ENCODE measurements around the gene ACO2. TPM values are rescaled to one million over a fixed set of nuclear protein-coding genes. Genes with fewer than 3 reads are reported as not detected.

ACO2 gene
- total RNA-seq, 2 experiments from 2014 or later, result 103 to 105 TPM

DNA sequence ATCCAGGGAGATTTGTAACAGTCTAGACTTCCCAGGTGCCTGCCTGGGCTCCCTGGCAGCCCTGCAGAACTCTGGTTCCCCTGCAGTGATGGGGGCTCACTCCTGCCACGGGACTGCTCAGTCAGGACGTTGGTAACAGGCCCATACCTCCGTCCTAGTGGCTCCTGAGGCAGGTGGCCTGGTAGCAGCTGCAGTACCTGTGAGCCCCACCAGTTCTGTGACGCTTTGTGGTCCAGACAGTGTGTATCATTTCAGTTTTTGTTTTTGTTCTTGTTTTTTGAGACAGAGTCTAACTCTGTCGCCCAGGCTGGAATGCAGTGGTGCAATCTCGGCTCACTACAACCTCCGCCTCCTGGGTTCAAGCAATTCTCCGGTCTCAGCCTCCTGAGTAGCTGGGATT lies 47.5 kb downstream of the ACO2 start:
- H3K27ac Mint-ChIP-seq, result no peak overlapping the region
- no peaks in the 10 kb centered on the region for H3K27me3 Mint-ChIP-seq
- H3K4me1 Mint-ChIP-seq (ENCODE audit: low read depth), result peaks cover 7% of the 10 kb centered on the region
- no peak for DNase-seq
- no peak overlapping the region for H3K4me3 Mint-ChIP-seq
- ChIA-PET POLR2A (interaction anchor here (1.0 kb wide), 1 partner anchor 113 kb away, joined by 3 read pairs; no protein-coding TSS in a partner anchor), CTCF (interaction anchor here (0.6 to 4.8 kb wide), 6 partner anchors 11 to 113 kb away, joined by 3 to 99 read pairs (median 10); no protein-coding TSS in a partner anchor)
- peaks cover 15% of the 10 kb centered on the region for H3K36me3 Mint-ChIP-seq
- intact Hi-C loops (cut with micrococcal nuclease), result loop anchor here (2.0 kb wide), 1 partner anchor 114 kb away; no protein-coding TSS in a partner anchor
- H3K9me3 Mint-ChIP-seq, result no peaks in the 10 kb centered on the region

DNA sequence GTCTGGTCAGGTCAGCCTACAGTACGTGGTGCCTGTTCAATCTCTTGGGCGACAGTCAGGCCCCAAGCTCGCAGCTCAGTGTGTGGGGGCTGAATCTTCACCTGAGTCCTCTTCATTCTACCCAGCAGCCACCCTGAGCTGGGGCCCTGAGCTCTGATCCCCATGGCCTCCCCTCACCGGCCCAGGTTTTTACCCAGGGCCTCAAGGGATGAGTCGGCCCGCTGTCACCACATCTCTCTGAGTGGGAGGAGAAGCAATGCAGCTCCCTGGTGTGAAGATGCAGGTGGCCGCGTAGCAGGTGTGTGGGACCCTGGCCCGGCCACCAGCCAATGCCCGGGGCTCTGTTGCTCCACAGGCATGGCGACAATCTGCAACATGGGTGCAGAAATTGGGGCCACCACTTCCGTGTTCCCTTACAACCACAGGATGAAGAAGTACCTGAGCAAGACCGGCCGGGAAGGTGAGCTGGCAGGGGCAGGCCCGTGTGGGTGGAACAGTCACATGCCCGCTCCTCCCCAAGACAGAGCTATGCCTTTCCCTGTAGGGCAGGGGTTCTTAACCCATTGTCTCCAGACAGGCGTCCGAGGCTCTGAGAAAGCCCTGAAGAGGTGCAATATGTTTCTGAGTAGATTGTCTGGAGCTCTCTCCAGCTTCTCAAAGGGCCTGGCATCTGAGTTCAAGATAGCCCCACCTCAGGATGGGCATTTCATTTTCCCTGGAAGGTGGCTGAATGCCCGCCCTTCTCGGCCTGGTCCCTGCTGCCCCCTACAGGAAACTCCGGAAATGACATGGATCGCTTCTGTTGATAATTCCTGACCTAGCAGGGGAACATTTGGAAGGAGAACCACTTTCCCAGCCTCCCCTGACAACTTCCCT lies 48.5 kb downstream of the ACO2 start:
- ChIA-PET CTCF (interaction anchor here (0.9 to 4.8 kb wide), 13 partner anchors 10 to 151 kb away, joined by 3 to 99 read pairs (median 5); partner anchors contain the start of genes ACO2 and PHF5A), POLR2A (interaction anchor here (0.8 to 1.2 kb wide), 3 partner anchors 49 to 114 kb away, joined by 3 to 4 read pairs (median 3); partner anchors contain the start of genes ACO2 and PHF5A)
- intact Hi-C loops (cut with micrococcal nuclease), result loop anchor here (2.0 kb wide), 1 partner anchor 115 kb away; no protein-coding TSS in a partner anchor
- H3K4me1 Mint-ChIP-seq (ENCODE audit: low read depth), result peaks cover 7% of the 10 kb centered on the region
- H3K27me3 Mint-ChIP-seq, result no peaks in the 10 kb centered on the region
- peak; percentile 54 for DNase-seq
- no peak overlapping the region for H3K4me3 Mint-ChIP-seq
- peak overlapping the region; percentile 33 for H3K27ac Mint-ChIP-seq
- H3K36me3 Mint-ChIP-seq, result peaks cover 12% of the 10 kb centered on the region
- H3K9me3 Mint-ChIP-seq, result no peaks in the 10 kb centered on the region

DNA sequence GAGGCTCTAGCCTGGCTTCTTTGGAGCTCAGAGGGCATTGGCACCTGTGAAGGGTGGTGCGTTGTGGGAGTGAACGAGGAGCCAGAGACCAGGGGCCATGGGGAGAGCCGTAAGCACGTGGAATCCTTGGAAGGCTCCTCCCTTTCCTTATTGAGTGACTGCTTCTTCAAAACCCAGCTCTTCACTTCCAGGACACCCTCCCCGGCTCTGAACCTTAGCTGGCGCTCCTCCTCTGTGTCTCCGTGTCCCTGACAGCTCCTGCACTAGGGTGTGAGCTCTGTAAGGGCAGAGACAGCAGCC lies 49.1 kb downstream of the ACO2 start:
- POLR2A ChIA-PET, result interaction anchor here (0.8 to 1.2 kb wide), 2 partner anchors 50 to 114 kb away, joined by 3 to 4 read pairs; partner anchors contain the start of genes ACO2 and PHF5A
- peaks cover 8% of the 10 kb centered on the region for H3K36me3 Mint-ChIP-seq

DNA sequence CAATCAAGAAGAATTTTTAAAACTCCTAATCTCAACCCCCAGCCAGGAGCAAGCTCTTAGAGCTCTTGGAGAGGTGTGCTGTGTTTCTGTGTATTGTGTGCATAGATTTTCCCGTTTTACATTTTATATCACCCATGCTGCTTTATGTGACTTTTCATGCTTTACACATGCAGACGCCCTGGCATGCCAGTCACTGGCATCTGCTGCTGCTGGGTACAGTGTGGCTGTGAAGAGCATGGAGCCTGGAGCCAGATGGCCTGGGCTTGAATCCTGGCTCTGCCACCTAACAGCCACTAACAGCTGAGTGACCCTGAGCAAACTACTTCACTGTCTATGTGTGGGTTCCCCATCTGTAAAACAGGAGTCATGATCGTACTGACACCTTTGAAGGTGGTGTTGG lies 52.2 kb downstream of the ACO2 start:
- Mint-ChIP-seq H3K9me3 (no peaks in the 10 kb centered on the region), H3K27ac (no peak overlapping the region)

More for the DNA sequence above, 49.1 kb downstream of the ACO2 start:
- Mint-ChIP-seq H3K9me3 (no peaks in the 10 kb centered on the region), H3K4me3 (no peak overlapping the region), H3K4me1 (ENCODE audit: low read depth) (peaks cover 7% of the 10 kb centered on the region), H3K27ac (no peak overlapping the region), H3K27me3 (no peaks in the 10 kb centered on the region)
- no peak for DNase-seq
- intact Hi-C loops (cut with micrococcal nuclease), result no loop called here
- CTCF ChIA-PET, result interaction anchor here (0.8 to 4.8 kb wide), 12 partner anchors 9 to 151 kb away, joined by 3 to 99 read pairs (median 5); partner anchors contain the start of genes ACO2 and PHF5A

DNA sequence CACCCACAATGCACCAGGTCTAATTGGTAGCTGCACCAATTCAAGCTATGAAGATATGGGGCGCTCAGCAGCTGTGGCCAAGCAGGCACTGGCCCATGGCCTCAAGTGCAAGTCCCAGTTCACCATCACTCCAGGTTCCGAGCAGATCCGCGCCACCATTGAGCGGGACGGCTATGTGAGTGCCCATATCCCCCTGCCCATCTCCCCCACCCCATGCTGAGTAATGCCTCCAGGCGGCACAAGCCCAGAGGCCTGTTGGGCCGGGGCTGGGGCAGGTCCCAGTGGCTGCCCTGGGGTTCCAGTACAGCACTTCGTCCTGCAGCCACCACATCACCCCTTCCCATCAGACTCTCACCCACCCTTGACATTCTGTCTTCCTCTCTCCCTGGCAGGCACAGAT lies 53.9 kb downstream of the ACO2 start:
- no peak for DNase-seq
- Mint-ChIP-seq H3K27ac (peak overlapping the region; percentile 38), H3K4me3 (no peak overlapping the region), H3K9me3 (no peaks in the 10 kb centered on the region), H3K36me3 (peaks cover 20% of the 10 kb centered on the region), H3K4me1 (ENCODE audit: low read depth) (peaks cover 14% of the 10 kb centered on the region), H3K27me3 (no peaks in the 10 kb centered on the region)
- ChIA-PET POLR2A (interaction anchor here (1.1 kb wide), 1 partner anchor 54 kb away, joined by 3 read pairs; the partner anchor contains the start of gene PHF5A), CTCF (no interaction called here)
- intact Hi-C loops (cut with micrococcal nuclease), result no loop called here

More for the DNA sequence above, 52.2 kb downstream of the ACO2 start:
- H3K27me3 Mint-ChIP-seq, result no peaks in the 10 kb centered on the region
- no peak for DNase-seq
- peaks cover 18% of the 10 kb centered on the region for H3K36me3 Mint-ChIP-seq
- CTCF ChIA-PET, result no interaction called here
- POLR2A ChIA-PET, result no interaction called here
- H3K4me3 Mint-ChIP-seq, result no peak overlapping the region
- peaks cover 21% of the 10 kb centered on the region for H3K4me1 Mint-ChIP-seq (ENCODE audit: low read depth)
- intact Hi-C loops (cut with micrococcal nuclease), result no loop called here

DNA sequence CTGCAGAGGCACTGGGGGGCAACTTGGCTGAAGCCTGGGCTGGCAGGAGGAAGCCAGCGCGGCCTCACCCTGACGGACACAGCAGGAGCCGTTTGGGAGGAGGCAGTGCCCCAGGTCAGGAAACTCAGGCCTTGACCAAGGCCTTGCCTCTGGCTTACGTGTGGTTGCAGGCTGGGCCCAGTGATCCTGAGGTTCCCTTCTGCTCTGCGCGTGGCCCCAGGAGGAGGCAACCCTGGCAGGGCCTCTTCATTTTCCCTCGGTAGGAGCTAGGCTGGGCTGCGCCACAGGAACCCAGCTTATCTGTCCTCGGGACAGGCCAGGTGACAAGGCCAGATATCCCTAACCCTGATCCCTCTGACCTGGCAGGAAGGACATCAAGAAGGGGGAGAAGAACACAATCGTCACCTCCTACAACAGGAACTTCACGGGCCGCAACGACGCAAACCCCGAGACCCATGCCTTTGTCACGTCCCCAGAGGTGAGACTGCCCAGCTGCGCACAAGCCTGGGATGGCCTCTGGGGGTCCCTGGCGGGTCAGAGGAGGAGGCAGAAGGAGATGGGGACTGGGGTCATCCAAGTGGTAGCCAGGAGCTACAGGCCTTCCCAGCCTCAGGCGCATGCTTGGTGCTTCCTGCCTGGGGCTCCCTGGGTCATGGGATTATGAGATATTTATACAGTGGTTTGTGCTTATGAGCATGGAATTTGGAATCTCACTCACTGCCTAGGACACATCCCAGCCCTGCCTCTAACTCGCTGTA lies 54.7 kb downstream of the ACO2 start:
- Mint-ChIP-seq H3K4me1 (ENCODE audit: low read depth) (peaks cover 14% of the 10 kb centered on the region), H3K36me3 (peaks cover 23% of the 10 kb centered on the region), H3K27ac (no peak overlapping the region), H3K27me3 (no peaks in the 10 kb centered on the region), H3K4me3 (no peak overlapping the region), H3K9me3 (no peaks in the 10 kb centered on the region)
- CTCF ChIA-PET, result interaction anchor here (0.9 to 6.0 kb wide), 4 partner anchors 9 to 122 kb away, joined by 4 to 113 read pairs (median 4); partner anchors contain the start of gene POLR3H
- DNase-seq, result no peak
- POLR2A ChIA-PET, result interaction anchor here (0.6 to 1.1 kb wide), 3 partner anchors 55 to 118 kb away, joined by 3 to 4 read pairs (median 3); partner anchors contain the start of genes PHF5A and TOB2
- intact Hi-C loops (cut with micrococcal nuclease), result no loop called here

DNA sequence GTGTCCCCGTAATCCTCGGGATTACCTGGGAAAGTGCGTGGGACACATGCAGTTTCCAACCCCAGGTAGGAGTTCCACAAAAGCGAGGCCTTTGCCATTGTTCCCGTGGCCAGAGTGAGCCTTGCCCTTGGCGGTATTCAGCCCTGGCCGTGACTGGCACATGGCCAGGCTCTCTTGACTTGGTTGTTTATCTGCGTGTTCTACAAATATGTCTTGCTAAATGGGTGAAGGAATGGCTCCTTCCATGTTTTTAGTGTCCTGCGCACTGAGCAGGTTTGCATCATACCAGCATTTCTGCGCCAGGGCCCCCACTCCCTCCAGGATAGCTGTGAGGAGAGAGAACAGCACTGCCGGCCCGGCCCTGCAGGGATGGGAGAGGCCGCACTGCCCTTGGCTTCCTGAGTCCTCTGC lies 55.3 kb downstream of the ACO2 start:
- Mint-ChIP-seq H3K4me3 (no peak overlapping the region), H3K27me3 (no peaks in the 10 kb centered on the region), H3K27ac (peak overlapping the region; percentile 56), H3K9me3 (no peaks in the 10 kb centered on the region), H3K4me1 (ENCODE audit: low read depth) (peaks cover 14% of the 10 kb centered on the region), H3K36me3 (peaks cover 27% of the 10 kb centered on the region)
- ChIA-PET POLR2A (interaction anchor here (0.9 to 1.0 kb wide), 2 partner anchors 77 to 121 kb away, joined by 3 read pairs; partner anchors contain the start of gene TOB2), CTCF (interaction anchor here (0.6 to 6.0 kb wide), 7 partner anchors 9 to 141 kb away, joined by 3 to 113 read pairs (median 4); partner anchors contain the start of gene POLR3H)
- no peak for DNase-seq
- intact Hi-C loops (cut with micrococcal nuclease), result no loop called here

DNA sequence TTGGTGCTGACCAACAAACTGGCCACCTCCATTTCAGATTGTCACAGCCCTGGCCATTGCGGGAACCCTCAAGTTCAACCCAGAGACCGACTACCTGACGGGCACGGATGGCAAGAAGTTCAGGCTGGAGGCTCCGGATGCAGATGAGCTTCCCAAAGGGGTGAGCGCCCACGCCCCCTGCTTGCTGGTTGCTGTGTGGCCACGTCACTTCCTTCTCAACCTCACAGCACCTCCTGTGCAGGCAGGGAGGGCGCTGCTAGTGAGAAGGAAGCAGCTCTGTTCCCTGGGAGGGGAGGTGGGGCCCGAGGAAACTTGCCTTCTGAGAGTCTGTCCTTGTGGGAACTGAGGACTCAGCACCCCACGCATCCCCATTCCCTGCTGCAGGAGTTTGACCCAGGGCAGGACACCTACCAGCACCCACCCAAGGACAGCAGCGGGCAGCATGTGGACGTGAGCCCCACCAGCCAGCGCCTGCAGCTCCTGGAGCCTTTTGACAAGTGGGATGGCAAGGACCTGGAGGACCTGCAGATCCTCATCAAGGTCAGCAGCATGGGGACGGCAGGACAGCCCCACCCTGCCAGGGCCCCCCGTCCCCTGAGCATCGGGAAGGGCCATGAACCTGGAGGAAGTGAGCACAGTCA lies 56.0 kb downstream of the ACO2 start:
- Mint-ChIP-seq H3K36me3 (peaks cover 27% of the 10 kb centered on the region), H3K4me1 (ENCODE audit: low read depth) (peaks cover 14% of the 10 kb centered on the region), H3K27me3 (no peaks in the 10 kb centered on the region), H3K9me3 (no peaks in the 10 kb centered on the region), H3K4me3 (no peak overlapping the region), H3K27ac (peak overlapping the region; percentile 56)
- ChIA-PET POLR2A (interaction anchor here (0.9 to 1.0 kb wide), 2 partner anchors 78 to 121 kb away, joined by 3 read pairs; partner anchors contain the start of gene TOB2), CTCF (interaction anchor here (0.6 to 6.0 kb wide), 7 partner anchors 8 to 142 kb away, joined by 3 to 113 read pairs (median 4); partner anchors contain the start of gene POLR3H)
- intact Hi-C loops (cut with micrococcal nuclease), result no loop called here
- peak; percentile 80 for DNase-seq

DNA sequence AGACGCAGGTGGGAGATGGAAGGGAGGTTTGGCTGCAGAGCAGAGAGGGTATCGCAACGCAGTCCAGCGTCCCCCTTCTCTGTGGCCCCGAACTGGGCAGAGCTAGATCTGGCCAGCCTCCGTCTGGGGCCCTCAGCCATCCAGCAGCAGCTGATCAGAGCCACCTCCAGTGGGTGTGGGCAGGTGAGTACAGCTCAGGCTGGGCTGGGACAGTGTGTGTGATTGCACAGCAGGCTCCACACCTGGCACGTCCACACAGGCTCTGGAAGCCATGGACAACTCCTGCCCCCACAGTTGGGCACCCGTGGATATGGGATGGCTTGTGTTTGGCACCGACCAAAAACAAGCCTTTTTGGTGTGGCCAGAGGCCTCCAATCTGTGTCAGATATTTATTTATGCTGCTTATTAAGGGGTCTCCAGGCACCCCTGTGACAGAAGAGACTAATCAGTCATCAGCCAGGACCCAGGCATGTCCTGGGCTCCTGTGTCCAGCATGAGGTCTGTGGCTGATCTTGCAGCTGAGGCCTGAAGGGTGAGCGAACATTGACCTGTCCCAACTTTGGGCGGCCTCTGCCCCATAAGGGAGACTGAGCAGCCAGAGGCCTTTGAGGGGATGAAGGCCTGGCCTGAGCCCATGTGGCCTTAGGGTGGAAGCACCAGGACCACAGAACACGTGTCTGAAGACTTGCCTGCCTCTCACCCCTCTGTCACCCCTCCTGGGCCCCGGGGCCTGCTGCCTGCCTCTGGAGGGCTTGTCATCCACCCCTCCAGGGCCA lies 56.7 kb downstream of the ACO2 start:
- Mint-ChIP-seq H3K36me3 (peaks cover 29% of the 10 kb centered on the region), H3K4me1 (ENCODE audit: low read depth) (peaks cover 14% of the 10 kb centered on the region), H3K27ac (peak overlapping the region; percentile 56), H3K4me3 (no peak overlapping the region), H3K9me3 (no peaks in the 10 kb centered on the region), H3K27me3 (no peaks in the 10 kb centered on the region)
- DNase-seq, result no peak
- intact Hi-C loops (cut with micrococcal nuclease), result no loop called here
- CTCF ChIA-PET, result interaction anchor here (0.8 to 6.0 kb wide), 5 partner anchors 7 to 124 kb away, joined by 3 to 113 read pairs (median 10); no protein-coding TSS in a partner anchor
- POLR2A ChIA-PET, result interaction anchor here (0.9 kb wide), 1 partner anchor 122 kb away, joined by 3 read pairs; no protein-coding TSS in a partner anchor

DNA sequence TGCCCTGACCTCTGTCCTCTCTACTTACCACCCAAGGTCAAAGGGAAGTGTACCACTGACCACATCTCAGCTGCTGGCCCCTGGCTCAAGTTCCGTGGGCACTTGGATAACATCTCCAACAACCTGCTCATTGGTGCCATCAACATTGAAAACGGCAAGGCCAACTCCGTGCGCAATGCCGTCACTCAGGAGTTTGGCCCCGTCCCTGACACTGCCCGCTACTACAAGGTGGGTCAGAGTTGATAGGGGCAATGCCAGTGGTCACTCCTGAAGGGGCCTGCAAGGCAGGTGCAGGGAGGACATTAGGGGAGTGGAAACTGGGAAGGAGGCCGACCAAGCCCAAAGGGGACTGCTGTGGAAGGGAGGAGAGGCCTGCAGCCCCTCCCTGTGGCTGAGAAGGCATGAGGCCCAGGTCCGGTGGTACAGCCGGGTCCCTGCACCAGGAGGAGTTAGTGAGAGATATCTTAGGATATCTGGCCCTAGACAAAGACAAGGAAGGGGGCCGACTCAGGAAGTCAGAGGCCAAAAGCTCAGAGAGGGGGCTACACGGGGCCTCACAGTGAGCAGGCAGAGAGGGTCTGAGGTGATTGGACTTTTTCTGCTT lies 57.4 kb downstream of the ACO2 start:
- Mint-ChIP-seq H3K9me3 (no peaks in the 10 kb centered on the region), H3K4me3 (peak overlapping the region; percentile 20), H3K27me3 (no peaks in the 10 kb centered on the region), H3K36me3 (peaks cover 31% of the 10 kb centered on the region), H3K4me1 (ENCODE audit: low read depth) (peaks cover 14% of the 10 kb centered on the region), H3K27ac (peak overlapping the region; percentile 38)
- POLR2A ChIA-PET, result no interaction called here
- CTCF ChIA-PET, result interaction anchor here (0.6 to 6.0 kb wide), 19 partner anchors 9 to 234 kb away, joined by 3 to 113 read pairs (median 3); partner anchors contain the start of genes ACO2 and PHF5A
- DNase-seq, result no peak
- intact Hi-C loops (cut with micrococcal nuclease), result no loop called here
